NB4 (cell line): ENCODE measurements around the gene CUEDC1.

Experiments used
- DNase-seq: peaks from one replicate; pipeline ENCODE4 v3.0.0; 2010; ENCODE audit warnings: low read depth
- H3K4me3 ChIP-seq: one replicate; pipeline ENCODE4 v1.5.1; 2011; ENCODE audit warnings: mild to moderate bottlenecking, low read depth, low read length, moderate library complexity
- CTCF ChIP-seq: IDR thresholded peaks from one replicate; pipeline ENCODE4 v1.5.1; 2012; ENCODE audit warnings: low read depth, low read length
- MAX ChIP-seq: IDR thresholded peaks from 2 replicates; pipeline ENCODE4 v1.6.1; 2011; ENCODE audit warnings: low read depth, low read length
- MYC ChIP-seq: IDR thresholded peaks from 2 replicates; pipeline ENCODE4 v1.6.1; 2011; ENCODE audit warnings: low read depth, low read length
- POLR2A ChIP-seq: IDR thresholded peaks from 2 replicates; pipeline ENCODE4 v1.6.1; 2011; ENCODE audit warnings: mild to moderate bottlenecking; ENCODE audit not compliant: insufficient read length; ENCODE audit errors: extremely low read depth

Gene CUEDC1

GRCh38 chr17:57940231-57940630 lies 15.0 kb downstream of the CUEDC1 start:
- no peak overlapping the region for H3K4me3 ChIP-seq
- TF ChIP-seq POLR2A, result no peak
- TF ChIP-seq MAX, result no peak
- TF ChIP-seq CTCF, result no peak
- TF ChIP-seq MYC, result no peak
- no peak for DNase-seq

GRCh38 chr17:57939797-57940196 lies 15.4 kb downstream of the CUEDC1 start:
- H3K4me3 ChIP-seq, result no peak overlapping the region
- no peak for TF ChIP-seq CTCF
- no peak for TF ChIP-seq MYC
- TF ChIP-seq MAX, result no peak
- no peak for TF ChIP-seq POLR2A
- peak; percentile 91 for DNase-seq

GRCh38 chr17:57938061-57938502 lies 17.1 kb downstream of the CUEDC1 start:
- H3K4me3 ChIP-seq, result no peak overlapping the region
- TF ChIP-seq POLR2A (no peak), MYC (no peak), CTCF (no peak), MAX (no peak)
- DNase-seq, result no peak

- no peak for TF ChIP-seq CTCF
- no peak for TF ChIP-seq MAX
- TF ChIP-seq MYC, result no peak
- no peak for TF ChIP-seq POLR2A
- H3K4me3 ChIP-seq, result no peak overlapping the region
- DNase-seq, result no peak
Observed at GRCh38 chr17:57937492-57937891, 17.7 kb downstream of the CUEDC1 start.

- H3K4me3 ChIP-seq, result no peak overlapping the region
- DNase-seq, result peak; percentile 73
- TF ChIP-seq POLR2A, result no peak
Observed at GRCh38 chr17:57935833-57936807, 19.1 kb downstream of the CUEDC1 start.

GRCh38 chr17:57931488-57932137 lies 23.6 kb downstream of the CUEDC1 start:
- H3K4me3 ChIP-seq, result no peak overlapping the region
- no peak for TF ChIP-seq MYC
- no peak for TF ChIP-seq CTCF
- no peak for TF ChIP-seq MAX
- no peak for TF ChIP-seq POLR2A
- DNase-seq, result no peak
